Large intestine (tissue), 3 donors: Measurements from ENCODE around the gene SPATA16. TPM values are rescaled to one million over a fixed set of nuclear protein-coding genes. Genes with fewer than 3 reads are reported as not detected.

Experiments used
- DNase-seq, 2 donors: peaks; one replicate each; pipeline versions ENCODE4 v3.0.0 to v3.0.0-alpha.2; 2013
- H3K27ac ChIP-seq: one replicate; pipeline ENCODE4 v1.5.1; 2013; ENCODE audit warnings: low read length
- H3K27me3 ChIP-seq: 2 replicates; pipeline ENCODE4 v1.6.1; 2013; ENCODE audit warnings: low read length; ENCODE audit not compliant: control insufficient read depth, insufficient read depth
- H3K36me3 ChIP-seq: 2 replicates; pipeline ENCODE4 v1.6.1; 2013; ENCODE audit warnings: low read length; ENCODE audit not compliant: control insufficient read depth, insufficient read depth
- H3K4me1 ChIP-seq: one replicate; pipeline ENCODE4 v1.6.1; 2013; ENCODE audit warnings: low read length; ENCODE audit not compliant: control insufficient read depth, insufficient read depth
- H3K4me3 ChIP-seq: one replicate; pipeline ENCODE4 v1.5.1; 2013; ENCODE audit warnings: low read length
- H3K9me3 ChIP-seq: one replicate; pipeline ENCODE4 v1.6.1; 2013; ENCODE audit warnings: mild to moderate bottlenecking, low read depth, low read length, moderate library complexity; ENCODE audit not compliant: control insufficient read depth
- WGBS: methylation state at CpG from one replicate; pipeline ENCODE4 v1.1.5; 2013; ENCODE audit warnings: low lambda C conversion rate; ENCODE audit not compliant: insufficient coverage; 5-methylcytosine and 5-hydroxymethylcytosine counted together
- polyA plus RNA-seq: library from polyadenylated mRNA; unstranded; fragments of 120-200 nt; gene quantifications from one replicate; pipeline ENCODE4 v1.2.1, GENCODE V29; 2013

Gene SPATA16
- polyA plus RNA-seq, 1 donor: not detected

DNA sequence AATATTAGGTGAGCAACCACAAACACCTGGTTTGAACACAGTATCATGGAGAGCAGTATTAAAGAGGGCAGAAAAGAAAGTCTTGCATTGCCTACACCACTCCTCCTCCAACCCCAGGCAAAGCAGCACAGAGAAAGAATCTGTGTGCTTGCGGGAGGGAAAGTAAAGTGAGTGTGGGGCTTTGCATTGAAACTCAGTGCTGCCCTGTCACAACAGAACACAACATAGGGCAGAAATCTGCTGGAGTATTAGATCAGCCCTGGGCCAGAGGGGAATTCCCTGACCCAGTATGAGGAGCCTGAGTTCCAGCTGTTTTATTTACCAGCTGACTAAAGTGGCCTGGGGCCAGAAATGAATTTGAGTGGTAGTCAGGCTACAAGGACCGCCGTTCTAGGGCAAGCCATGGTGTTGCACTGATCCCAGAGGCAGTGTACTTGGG lies 75.5 kb downstream of the SPATA16 start:
- H3K4me3 ChIP-seq: no peak overlapping the region
- H3K36me3 ChIP-seq: no peaks in the 10 kb centered on the region
- H3K27ac ChIP-seq: no peak overlapping the region
- no peaks in the 10 kb centered on the region for H3K9me3 ChIP-seq
- no peak for DNase-seq
- no peaks in the 10 kb centered on the region for H3K27me3 ChIP-seq
- no CpG with 5 or more reads among the region's 3 CpGs for WGBS
- no peaks in the 10 kb centered on the region for H3K4me1 ChIP-seq

DNA sequence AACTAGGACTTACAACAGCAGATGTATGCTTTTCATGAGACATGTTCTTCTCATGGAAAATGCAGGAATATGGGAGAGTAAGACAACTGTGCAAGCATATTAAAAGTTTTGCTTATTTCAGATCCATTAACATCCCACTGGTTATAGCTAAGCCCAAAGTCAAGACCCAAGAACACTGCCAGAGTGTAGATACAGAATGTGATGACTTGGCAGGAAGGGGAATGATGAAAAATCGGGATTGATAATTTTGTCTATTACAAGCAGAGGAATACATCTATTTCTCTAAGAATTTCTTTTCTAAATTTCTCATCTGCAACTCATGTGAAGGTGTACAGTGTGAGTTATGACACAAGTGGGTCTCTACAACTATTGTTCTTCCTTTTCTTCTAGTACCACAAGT lies 76.4 kb downstream of the SPATA16 start:
- H3K27me3 ChIP-seq: no peaks in the 10 kb centered on the region
- H3K4me3 ChIP-seq: no peak overlapping the region
- WGBS: no CpG with 5 or more reads among the region's 1 CpG

DNA sequence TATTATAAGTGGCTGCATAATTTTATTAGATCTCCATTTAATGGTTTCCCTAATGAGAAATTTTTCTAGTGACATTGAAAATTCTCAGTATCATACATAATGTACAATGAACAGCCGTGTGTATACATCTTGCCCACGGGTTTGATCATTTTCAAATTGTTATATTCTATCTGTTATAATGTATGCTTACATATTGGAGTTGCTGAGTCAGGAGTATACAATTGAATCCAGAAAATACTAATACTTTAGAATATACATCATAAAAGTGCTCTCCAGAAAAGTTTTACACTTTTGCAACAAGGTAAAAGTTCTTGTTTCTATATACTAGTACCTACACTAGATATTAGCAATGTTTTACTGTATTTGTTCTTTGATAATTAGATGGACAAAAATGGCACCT lies 82.8 kb downstream of the SPATA16 start:
- H3K4me1 ChIP-seq: no peaks in the 10 kb centered on the region
- 100% methylated on average over 1 of the region's 2 CpGs for WGBS
- no peak overlapping the region for H3K4me3 ChIP-seq
- H3K27ac ChIP-seq: no peak overlapping the region
- DNase-seq: no peak
- no peaks in the 10 kb centered on the region for H3K9me3 ChIP-seq
- H3K36me3 ChIP-seq: no peaks in the 10 kb centered on the region
- no peaks in the 10 kb centered on the region for H3K27me3 ChIP-seq

More for the DNA sequence above, 76.4 kb downstream of the SPATA16 start:
- DNase-seq: no peak
- Histone ChIP-seq H3K9me3 (no peaks in the 10 kb centered on the region), H3K27ac (no peak overlapping the region), H3K4me1 (no peaks in the 10 kb centered on the region), H3K36me3 (no peaks in the 10 kb centered on the region)

DNA sequence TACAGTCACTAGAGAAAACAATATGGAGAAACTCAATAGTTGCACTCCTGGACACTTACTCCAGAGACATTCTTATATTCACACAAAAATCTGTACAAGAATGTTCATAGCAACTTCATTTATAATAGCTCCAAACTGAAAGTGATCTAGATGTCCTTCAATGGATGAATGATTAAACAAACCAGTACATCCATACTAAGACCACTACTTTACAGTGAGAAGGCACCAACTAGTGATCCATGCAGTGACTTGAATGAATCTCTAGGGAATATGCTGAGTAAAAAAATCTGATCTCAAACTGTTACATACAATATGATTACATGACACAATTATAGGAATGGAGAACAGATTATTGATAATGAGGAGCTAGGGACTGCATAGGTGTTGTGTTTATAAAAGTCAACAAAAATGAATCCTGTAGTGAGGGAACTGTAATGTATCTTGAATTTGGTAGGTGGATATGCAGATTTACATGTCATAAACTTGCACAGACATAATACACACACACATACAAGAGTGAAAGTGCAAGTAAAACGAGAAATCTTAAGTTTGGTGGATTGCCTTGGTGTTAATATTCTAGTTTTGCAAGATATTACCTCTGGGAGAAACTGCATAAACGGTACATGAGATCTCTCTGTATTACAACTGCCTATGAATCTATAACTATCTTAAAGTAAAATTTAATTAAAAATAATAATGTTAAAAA lies 85.7 kb downstream of the SPATA16 start:
- Histone ChIP-seq H3K27me3 (no peaks in the 10 kb centered on the region), H3K9me3 (no peaks in the 10 kb centered on the region), H3K4me3 (no peak overlapping the region), H3K27ac (no peak overlapping the region), H3K36me3 (no peaks in the 10 kb centered on the region), H3K4me1 (no peaks in the 10 kb centered on the region)
- 63% methylated on average over 2 of the region's 2 CpGs for WGBS
- DNase-seq: no peak

DNA sequence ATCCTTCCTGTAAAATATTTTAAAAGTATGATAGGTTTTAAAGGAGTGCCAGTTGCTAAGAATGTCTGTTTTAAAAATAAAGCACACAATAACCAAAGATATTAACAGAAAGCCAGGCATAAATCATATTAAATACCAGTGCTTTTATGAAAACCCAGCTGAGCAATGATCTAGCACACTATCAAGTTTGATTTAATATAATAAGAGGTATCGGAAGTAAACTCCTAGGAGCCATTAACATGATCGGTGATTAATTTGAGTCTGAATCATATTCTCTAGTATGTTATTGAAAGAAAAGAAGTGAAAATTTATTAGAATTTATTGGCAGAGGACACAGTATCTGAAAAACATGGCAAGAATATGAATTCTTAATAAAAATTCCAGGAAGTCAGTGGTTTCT lies 91.7 kb downstream of the SPATA16 start:
- H3K27me3 ChIP-seq: no peaks in the 10 kb centered on the region
- H3K4me3 ChIP-seq: no peak overlapping the region
- no peak overlapping the region for H3K27ac ChIP-seq
- 88% methylated on average over 2 of the region's 2 CpGs for WGBS
- no peaks in the 10 kb centered on the region for H3K36me3 ChIP-seq
- no peak for DNase-seq
- H3K9me3 ChIP-seq: no peaks in the 10 kb centered on the region
- H3K4me1 ChIP-seq: no peaks in the 10 kb centered on the region

DNA sequence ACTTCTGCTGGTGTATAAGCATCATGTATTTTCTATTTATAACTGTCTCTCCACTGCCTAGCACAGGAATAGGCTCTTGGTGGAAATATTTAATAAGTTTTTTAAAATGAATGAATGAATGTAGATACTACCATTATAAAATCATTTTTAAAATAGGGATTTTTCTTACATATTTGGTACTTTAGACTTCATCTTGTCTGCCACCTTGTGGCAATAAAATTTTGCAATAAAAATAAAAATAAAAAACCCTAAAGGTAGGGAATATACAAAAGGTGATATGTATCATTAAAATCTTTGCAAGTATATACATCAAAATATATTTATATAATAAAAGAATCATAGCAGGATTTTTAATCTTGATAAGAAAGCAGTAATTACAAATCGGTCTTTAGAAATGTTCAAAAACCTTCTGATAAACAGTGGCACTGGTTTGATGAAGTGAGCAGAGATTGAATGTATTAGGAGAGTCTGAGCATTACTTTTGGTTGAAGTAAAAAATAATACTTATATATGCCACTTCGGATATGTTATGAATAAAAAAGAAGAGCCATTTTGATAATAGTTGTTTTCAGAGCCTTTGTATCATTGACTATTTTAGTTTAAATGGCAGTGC lies 95.2 kb downstream of the SPATA16 start:
- Histone ChIP-seq H3K4me3 (no peak overlapping the region), H3K4me1 (no peaks in the 10 kb centered on the region), H3K27me3 (no peaks in the 10 kb centered on the region), H3K36me3 (no peaks in the 10 kb centered on the region), H3K9me3 (no peaks in the 10 kb centered on the region), H3K27ac (no peak overlapping the region)
- WGBS: 100% methylated on average over 1 of the region's 2 CpGs
- no peak for DNase-seq

DNA sequence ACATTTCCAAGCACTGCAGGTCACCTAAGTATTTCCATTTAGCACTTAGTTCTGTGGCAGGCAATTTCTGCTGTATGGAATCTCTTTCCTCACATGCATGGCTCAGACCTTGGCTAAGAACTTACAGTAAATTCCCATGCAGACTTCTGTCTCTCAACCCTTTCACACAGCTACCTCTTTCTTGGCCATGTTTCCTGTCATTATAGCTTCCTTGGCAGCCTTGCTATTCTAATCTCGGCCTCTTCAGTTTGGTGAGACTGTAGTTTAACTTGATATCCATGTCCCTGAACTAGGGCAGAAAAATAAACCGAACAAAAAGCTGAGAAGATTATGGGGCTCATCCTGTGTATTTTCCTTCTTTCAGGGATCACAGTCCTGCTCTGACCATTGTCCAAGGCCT lies 96.0 kb downstream of the SPATA16 start:
- Histone ChIP-seq H3K27me3 (no peaks in the 10 kb centered on the region), H3K36me3 (no peaks in the 10 kb centered on the region), H3K27ac (no peak overlapping the region), H3K4me1 (no peaks in the 10 kb centered on the region), H3K9me3 (no peaks in the 10 kb centered on the region), H3K4me3 (no peak overlapping the region)
- DNase-seq: no peak
- WGBS: 83% methylated on average over 1 of the region's 2 CpGs

DNA sequence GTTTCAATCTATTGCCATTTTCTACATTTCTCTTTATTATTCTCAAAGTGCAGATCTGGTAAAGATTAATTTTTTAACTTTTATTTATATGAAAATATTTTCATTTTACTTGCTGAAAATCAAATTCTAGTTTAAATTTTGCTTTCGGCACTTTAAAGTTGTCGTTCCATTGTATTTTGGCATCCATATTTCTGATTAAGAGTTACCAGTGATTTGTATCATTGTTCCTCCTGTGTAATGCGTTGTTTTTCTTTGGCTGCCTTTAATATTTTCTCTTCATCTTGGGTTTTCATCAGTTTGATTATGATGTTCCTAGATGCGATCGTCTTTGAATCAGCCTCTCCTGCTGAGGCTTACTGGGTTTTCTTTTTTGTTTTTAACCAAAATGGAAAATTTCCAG lies 97.3 kb downstream of the SPATA16 start:
- no peak for DNase-seq
- Histone ChIP-seq H3K4me3 (no peak overlapping the region), H3K4me1 (no peaks in the 10 kb centered on the region), H3K27me3 (no peaks in the 10 kb centered on the region), H3K9me3 (no peaks in the 10 kb centered on the region), H3K36me3 (no peaks in the 10 kb centered on the region), H3K27ac (no peak overlapping the region)
- WGBS: 93% methylated on average over 5 of the region's 5 CpGs

DNA sequence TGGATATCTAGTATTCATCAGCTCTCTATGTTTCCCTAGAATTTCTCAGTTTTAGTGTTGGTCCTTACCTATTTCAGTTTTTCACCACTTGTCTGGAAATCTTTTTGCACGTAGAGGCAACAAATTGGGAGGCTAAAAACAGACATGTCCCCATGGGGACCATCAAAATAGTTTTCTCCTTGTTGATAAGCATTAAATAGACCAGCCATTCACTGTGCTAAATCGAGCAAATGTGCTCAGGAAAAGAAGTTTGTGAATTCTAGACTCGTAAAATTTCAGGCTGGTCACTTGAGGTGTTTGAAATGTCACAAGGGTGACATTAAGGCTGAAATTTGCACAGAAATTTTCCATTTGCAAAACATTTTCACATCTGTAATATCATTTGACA lies 102.6 kb downstream of the SPATA16 start:
- H3K4me1 ChIP-seq: no peaks in the 10 kb centered on the region
- no peaks in the 10 kb centered on the region for H3K9me3 ChIP-seq
- H3K27me3 ChIP-seq: no peaks in the 10 kb centered on the region
- DNase-seq: no peak
- H3K36me3 ChIP-seq: no peaks in the 10 kb centered on the region
- 86% methylated on average over 1 of the region's 3 CpGs for WGBS
- H3K4me3 ChIP-seq: no peak overlapping the region
- no peak overlapping the region for H3K27ac ChIP-seq

DNA sequence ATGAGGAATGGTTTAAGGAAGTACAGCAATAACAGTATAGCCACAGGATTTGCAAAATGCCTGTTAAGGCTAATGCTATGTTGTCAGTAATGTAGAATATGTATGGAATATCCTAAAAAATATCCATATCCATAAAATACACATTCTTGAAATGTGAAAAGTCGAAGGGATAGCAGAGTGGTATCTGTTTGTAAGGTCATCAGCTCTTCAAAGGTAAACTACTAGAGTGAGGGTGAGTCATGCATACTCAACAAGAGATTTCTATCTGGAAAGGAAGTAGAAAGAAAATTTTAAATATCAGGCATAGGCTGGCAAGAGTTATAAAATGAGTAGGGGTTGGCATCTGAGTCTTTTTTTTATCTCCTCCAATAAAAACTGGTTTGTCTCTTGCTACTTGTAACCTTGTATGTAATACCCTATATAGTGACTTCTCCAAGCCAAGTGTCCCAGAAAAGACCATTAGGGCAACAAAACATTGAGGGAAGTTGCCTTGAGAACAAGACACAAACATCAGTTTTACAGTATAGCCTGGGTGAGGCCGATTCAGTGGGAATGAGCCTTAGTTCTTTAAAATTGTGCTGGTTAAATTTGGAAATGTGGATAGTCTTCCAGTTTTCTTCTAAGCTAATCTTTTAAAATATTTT lies 103.1 kb downstream of the SPATA16 start:
- DNase-seq: no peak
- H3K27ac ChIP-seq: no peak overlapping the region

More for the DNA sequence above, 103.1 kb downstream of the SPATA16 start:
- 83% methylated on average over 1 of the region's 2 CpGs for WGBS
- Histone ChIP-seq H3K4me1 (no peaks in the 10 kb centered on the region), H3K9me3 (no peaks in the 10 kb centered on the region), H3K36me3 (no peaks in the 10 kb centered on the region), H3K4me3 (no peak overlapping the region), H3K27me3 (no peaks in the 10 kb centered on the region)
